ENCODE results near the gene CTSD.

GRCh38 chr11:1751999-1752906 is 11.5 kb downstream of the CTSD start:
- no peak for TF ChIP-seq CTCF (IDR thresholded peaks at IDR 0.05)
- TF ChIP-seq EP300 (IDR thresholded peaks at IDR 0.05), result no peak
- no peak for TF ChIP-seq POLR2A (IDR thresholded peaks at IDR 0.05)
